ENCODE measurements around the gene ARHGEF33.

DNA sequence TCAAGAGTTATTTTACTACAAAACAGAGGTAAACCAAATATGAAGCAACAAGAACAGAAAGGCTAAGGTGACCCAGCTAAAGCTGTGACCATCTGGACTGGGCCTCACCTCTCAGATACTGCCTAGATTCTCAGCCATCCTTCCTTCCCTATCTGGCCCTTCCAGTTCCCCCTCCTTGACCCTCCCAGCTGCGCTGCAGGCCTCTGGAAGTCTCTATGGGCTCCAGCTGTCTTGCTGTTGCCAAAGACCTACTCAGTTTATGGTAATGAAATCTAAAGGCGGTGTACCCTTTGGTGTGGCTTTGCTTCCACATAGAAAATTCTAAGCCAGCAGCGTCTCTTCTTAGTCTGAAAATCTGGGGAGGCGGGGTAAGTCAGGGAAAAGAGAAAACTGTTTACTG lies 55.7 kb downstream of the ARHGEF33 start:
- TF ChIP-seq, protein P1, sequence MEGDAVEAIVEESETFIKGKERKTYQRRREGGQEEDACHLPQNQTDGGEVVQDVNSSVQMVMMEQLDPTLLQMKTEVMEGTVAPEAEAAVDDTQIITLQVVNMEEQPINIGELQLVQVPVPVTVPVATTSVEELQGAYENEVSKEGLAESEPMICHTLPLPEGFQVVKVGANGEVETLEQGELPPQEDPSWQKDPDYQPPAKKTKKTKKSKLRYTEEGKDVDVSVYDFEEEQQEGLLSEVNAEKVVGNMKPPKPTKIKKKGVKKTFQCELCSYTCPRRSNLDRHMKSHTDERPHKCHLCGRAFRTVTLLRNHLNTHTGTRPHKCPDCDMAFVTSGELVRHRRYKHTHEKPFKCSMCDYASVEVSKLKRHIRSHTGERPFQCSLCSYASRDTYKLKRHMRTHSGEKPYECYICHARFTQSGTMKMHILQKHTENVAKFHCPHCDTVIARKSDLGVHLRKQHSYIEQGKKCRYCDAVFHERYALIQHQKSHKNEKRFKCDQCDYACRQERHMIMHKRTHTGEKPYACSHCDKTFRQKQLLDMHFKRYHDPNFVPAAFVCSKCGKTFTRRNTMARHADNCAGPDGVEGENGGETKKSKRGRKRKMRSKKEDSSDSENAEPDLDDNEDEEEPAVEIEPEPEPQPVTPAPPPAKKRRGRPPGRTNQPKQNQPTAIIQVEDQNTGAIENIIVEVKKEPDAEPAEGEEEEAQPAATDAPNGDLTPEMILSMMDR (IDR thresholded peaks at IDR 0.05): no peak
- no peak for TF ChIP-seq POLR2A (IDR thresholded peaks at IDR 0.05; ENCODE audit: low read depth)
- no peak for TF ChIP-seq EP300 (IDR thresholded peaks at IDR 0.05)
